HepG2 (cell line): ENCODE data around the gene THADA. TPM values are rescaled to one million over a fixed set of nuclear protein-coding genes. Genes with fewer than 3 reads are reported as not detected.

Source experiments
- ARID3A ChIP-seq: IDR thresholded peaks from 2 replicates; pipeline ENCODE4 v1.6.1; 2012; ENCODE audit warnings: low read depth, low read length, improper control_type of control experiment
- ARID5B ChIP-seq: IDR thresholded peaks from 2 replicates; pipeline ENCODE4 v1.4.0; 2020; ENCODE audit warnings: mild to moderate bottlenecking, missing genetic modification reagents
- BORCS8-MEF2B ChIP-seq: sonication (generic); formaldehyde crosslinking; IDR thresholded peaks from 2 replicates; pipeline ENCODE4 v1.8.0; 2022; ENCODE audit warnings: mild to moderate bottlenecking, missing genetic modification reagents
- CSRNP2 ChIP-seq: sonication (generic); formaldehyde crosslinking; conservative IDR thresholded peaks from 2 replicates; pipeline ENCODE4 v1.8.0; 2022; ENCODE audit warnings: low read depth, missing genetic modification reagents
- EP300 ChIP-seq, 3 experiments: sonication (generic) in 1 of 3; formaldehyde crosslinking in 1 of 3; IDR thresholded peaks; 2 replicates each; pipeline versions ENCODE4 v1.5.1 to v1.6.1; 2011 to 2020; ENCODE audit warnings: low read depth in 2 of 3, low read length in 2 of 3, borderline replicate concordance in 1 of 3, improper control_type of control experiment in 1 of 3, mild to moderate bottlenecking in 1 of 3, missing genetic modification reagents in 1 of 3, moderate library complexity in 1 of 3
- HOMEZ ChIP-seq: IDR thresholded peaks from 2 replicates; pipeline ENCODE4 v1.6.1; 2016; ENCODE audit warnings: low read depth
- SOX13 ChIP-seq, 3 experiments: fragments of 450-650 bp in 1 of 3; sonication (generic) in 1 of 3; formaldehyde crosslinking in 1 of 3; IDR thresholded peaks in 2 of 3; conservative IDR thresholded peaks in 1 of 3; 2 replicates each; pipeline versions ENCODE4 v1.5.0 to v1.6.1; 2016 to 2020; ENCODE audit warnings: antibody characterized with exemption in 1 of 3, mild to moderate bottlenecking in 1 of 3, missing compliant biosample characterization in 1 of 3, missing genetic modification reagents in 1 of 3, moderate library complexity in 1 of 3
- ZBTB25 ChIP-seq: IDR thresholded peaks from 2 replicates; pipeline ENCODE4 v1.6.1; 2018; ENCODE audit warnings: missing genetic modification reagents
- ZFP90 ChIP-seq: sonication (generic); formaldehyde crosslinking; IDR thresholded peaks from 2 replicates; pipeline ENCODE4 v1.8.0; 2022; ENCODE audit warnings: missing genetic modification reagents, mild to moderate bottlenecking, inconsistent platforms, borderline replicate concordance
- polyA plus RNA-seq, 8 experiments: library from polyadenylated mRNA; depleted of rRNA in 3 of 8; stranded (reverse) in 7 of 8; unstranded in 1 of 8; fragments of >200 nt; fragmentation: Illumina TruSeq in 4 of 8; extraction: Trizol in 4 of 8; gene quantifications; 2 replicates each; pipeline versions ENCODE4 v1.2.1 to v1.2.3, GENCODE V29; 2011 to 2016; ENCODE audit warnings: low read depth in 4 of 8, missing spikeins in 1 of 8, mixed read lengths in 1 of 8; ENCODE audit not compliant: insufficient read depth in 1 of 8
- total RNA-seq, 5 experiments: library from RNA; depleted of rRNA; stranded (reverse); fragments of >200 nt; fragmentation: Illumina TruSeq; extraction: Trizol; gene quantifications; 2 replicates each; pipeline ENCODE4 v1.2.3, GENCODE V29; 2016; ENCODE audit warnings: low read depth in 1 of 5

THADA gene
- total and polyA plus RNA-seq, 2 of the 13 experiments (the other 11 are each of a cell fraction or from before 2014, with no cell fraction given) = 12.7 to 21.7 TPM

- TF ChIP-seq CSRNP2 (CRISPR knock-in tag) = no peak
- TF ChIP-seq SOX13 (IDR thresholded peaks at IDR 0.05) = no peak
- peak in 1 of 2 experiments; percentile 75; a peak in 2 of 4 replicates for TF ChIP-seq SOX13 (CRISPR knock-in tag; conservative IDR thresholded peaks at IDR 0.05 in 1 of 2, IDR thresholded peaks at IDR 0.05 in 1 of 2)
- peak; percentile 92 for TF ChIP-seq ARID5B (CRISPR knock-in tag)
- 0 out of 2 replicates have a peak, but pooled peaks have one; percentile 19 for TF ChIP-seq ZBTB25 (CRISPR knock-in tag)
- TF ChIP-seq ARID3A = peak; percentile 96
- TF ChIP-seq EP300 (IDR thresholded peaks at IDR 0.05; ENCODE audit: low read depth in 2 of 2, low read length in 2 of 2) = peak in 1 of 2 experiments; percentile 77; a peak in 2 of 4 replicates
- TF ChIP-seq EP300 (CRISPR knock-in tag; IDR thresholded peaks at IDR 0.05; ENCODE audit: borderline replicate concordance) = no peak
- TF ChIP-seq ZFP90 (CRISPR knock-in tag) = no peak
- no peak for TF ChIP-seq BORCS8-MEF2B (CRISPR knock-in tag)
- TF ChIP-seq HOMEZ (CRISPR knock-in tag) = peak; percentile 96
Measured at GRCh38 chr2:43455731-43456642, 139.9 kb downstream of the THADA start (continued).
